Measurements from ENCODE around the gene SLC6A3. TPM values are rescaled to one million over a fixed set of nuclear protein-coding genes. Genes with fewer than 3 reads are reported as not detected.
"Not testable (repeated sequence)": the region's sequence is repeated elsewhere in the genome, so short reads cannot be mapped to it uniquely, and the experiment has no call there.

SLC6A3 gene
- polyA plus RNA-seq, 10 donors = 0.05 TPM; not detected in 8

GRCh38 chr5:1465117-1465516, 19.9 kb upstream of the SLC6A3 start:
- DNase-seq = no peak

DNA sequence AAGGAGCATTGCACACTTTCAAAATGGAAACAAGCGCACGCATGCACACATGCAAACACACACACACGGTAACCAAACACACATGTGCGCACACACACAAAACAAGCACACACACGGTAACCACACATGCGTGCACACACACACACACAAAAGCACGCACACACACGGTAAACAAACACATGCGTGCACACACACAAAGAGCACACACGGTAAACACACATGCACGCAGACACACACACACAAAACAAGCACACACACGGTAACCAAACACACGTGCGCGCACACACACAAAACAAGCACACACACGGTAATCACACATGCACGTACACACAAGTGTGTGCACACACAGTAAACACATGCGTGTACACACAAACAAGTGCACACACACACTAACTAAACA, 19.3 kb upstream of the SLC6A3 start:
- no peak for DNase-seq

- no peak for DNase-seq
Measured at GRCh38 chr5:1464096-1464446, 18.8 kb upstream of the SLC6A3 start.

DNA sequence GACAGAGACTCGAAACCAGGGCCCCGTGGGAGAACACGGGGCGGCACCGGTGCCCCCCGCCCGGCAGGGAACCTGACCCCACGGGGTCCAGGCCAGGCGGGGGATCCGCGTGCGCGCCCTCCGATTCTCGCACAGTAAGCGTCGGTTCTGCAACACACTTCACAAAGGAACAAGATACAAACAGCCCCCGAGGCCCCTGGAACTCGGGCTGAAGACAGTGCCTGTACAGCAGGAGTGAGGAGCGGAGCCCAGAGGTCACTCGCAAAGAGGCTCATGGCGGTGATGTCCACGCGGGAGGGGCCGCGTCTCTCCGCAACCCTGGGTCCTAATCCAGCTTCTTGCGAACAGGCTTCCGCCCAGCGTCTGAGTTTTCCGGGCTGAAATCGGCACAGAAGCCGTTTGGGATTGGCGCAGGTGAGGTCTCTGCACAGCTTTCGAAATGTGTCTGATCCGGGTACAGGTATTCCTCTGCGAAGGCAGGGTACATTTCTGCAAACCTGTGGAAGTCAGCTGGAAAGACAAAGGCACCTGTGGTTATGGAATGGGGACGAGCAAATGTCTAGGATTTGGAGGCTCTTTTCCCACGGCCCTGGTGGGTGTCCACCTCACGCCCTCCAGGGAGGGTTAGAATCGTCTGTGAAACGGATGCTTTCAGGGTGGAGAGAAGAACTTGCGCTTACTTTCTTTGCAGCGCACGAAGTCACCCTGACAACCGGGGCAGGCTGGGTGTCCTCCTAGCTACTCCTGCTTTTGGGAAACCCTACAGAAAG, 18.3 kb upstream of the SLC6A3 start:
- DNase-seq = no peak

DNA sequence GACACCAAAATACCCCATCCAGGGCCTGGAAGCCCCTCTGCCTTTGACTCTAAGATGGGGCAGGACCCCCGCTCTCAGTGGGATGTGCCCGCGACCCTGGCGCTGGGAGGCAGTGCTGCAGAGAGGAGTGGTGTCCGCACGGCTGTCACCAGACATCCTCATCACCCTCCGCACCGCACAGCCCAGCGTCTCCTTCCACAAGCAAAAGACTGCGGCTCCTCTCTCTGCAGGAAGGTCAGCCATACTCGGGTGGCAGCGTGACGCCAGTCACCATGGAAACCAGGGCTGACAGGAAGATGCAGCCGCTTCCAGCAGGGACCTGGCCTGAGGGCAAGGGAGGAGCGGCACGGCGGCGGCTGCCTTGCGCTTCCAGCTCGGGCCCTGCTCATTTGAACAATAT, 17.1 kb upstream of the SLC6A3 start:
- DNase-seq = no peak

GRCh38 chr5:1461396-1461795, 16.2 kb upstream of the SLC6A3 start:
- DNase-seq = no peak

DNA sequence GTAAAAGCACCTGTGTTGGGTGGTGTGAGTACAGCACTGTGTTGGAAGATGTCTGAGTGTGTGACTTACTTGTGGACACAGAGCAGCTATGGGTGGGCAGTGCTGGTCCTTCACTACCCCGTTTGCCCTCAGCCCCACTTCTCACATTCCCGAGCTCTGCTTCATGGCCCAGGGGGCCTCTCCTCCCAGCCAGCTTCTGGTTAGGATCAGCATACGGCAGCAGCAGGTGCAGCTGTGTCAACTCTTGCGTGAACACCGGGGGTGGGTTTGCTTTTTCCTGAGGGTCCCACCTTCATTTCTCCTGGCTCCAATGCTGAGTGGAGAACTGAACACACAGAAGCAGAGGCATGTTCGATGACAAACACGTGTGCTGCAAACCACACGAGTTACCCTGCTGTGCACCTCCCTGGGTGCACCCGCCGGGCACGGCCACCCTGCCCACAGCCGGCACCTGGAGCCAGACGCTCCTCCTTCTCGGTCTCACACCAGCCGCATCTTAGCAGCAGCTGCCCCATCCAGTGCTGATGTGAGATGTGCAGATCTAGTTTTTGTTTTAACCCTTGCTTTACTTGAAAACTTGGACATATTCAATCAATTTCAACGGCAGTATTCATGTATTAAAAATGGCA, 14.9 kb upstream of the SLC6A3 start:
- DNase-seq = no peak

DNA sequence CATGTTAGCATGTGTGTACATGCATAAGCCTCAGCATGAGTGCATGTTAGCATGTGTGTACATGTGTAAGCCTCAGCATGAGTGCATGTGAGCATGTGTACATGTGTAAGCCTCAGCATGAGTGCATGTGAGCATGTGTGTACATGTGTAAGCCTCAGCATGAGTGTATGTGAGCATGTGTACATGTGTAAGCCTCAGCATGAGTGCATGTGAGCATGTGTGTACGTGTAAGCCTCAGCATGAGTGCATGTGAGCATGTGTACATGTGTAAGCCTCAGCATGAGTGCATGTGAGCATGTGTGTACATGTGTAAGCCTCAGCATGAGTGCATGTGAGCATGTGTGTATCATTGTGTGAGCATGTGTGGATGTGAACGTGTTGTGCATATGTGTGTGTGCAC, 14.2 kb upstream of the SLC6A3 start:
- DNase-seq = not testable (repeated sequence)

DNA sequence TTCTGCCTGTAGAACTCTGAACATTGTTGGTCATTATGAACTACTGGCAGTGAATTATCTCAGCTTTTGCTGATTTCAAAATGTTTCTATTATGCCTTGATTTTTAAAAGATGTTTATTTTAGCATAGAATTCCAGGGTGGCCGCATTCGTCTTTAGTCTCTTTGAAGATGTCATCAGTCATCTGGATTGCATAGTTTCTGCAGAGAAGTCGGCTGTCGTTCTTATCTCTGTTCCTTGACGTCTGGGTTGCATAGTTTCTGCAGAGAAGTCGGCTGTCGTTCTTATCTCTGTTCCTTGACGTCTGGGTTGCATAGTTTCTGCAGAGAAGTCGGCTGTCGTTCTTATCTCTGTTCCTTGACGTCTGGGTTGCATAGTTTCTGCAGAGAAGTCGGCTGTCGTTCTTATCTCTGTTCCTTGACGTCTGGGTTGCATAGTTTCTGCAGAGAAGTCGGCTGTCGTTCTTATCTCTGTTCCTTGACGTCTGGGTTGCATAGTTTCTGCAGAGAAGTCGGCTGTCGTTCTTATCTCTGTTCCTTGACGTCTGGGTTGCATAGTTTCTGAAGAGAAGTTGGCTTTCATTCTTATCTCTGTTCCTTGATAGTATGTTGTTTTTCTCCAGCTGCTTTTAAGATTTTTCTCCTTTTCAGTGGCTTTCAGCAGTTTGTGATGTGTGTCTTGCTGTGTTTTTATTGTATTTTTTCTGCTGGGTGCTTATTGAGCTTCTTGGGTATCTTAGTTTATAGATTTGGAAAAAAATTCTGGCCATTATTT, 11.1 kb upstream of the SLC6A3 start:
- not testable (repeated sequence) for DNase-seq

DNA sequence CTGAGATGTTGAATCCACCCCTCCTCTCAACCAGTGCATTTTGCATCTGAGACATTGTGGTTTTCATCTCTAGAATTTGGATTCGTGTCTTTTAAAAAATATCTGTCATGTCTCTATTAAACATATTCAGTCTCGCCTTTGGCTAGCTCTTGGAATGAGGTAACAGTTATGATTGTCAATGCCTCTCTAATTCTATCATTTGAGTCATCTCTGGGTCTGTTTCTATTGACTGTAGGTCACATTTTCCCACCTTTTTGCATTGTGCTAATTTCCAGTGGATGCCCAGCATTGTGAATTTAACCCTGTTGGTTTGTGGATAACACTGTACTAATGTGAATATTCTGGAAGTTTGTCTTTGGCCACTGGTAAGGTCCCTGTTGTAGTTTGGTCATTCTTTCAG, 8.4 kb upstream of the SLC6A3 start:
- DNase-seq = no peak

DNA sequence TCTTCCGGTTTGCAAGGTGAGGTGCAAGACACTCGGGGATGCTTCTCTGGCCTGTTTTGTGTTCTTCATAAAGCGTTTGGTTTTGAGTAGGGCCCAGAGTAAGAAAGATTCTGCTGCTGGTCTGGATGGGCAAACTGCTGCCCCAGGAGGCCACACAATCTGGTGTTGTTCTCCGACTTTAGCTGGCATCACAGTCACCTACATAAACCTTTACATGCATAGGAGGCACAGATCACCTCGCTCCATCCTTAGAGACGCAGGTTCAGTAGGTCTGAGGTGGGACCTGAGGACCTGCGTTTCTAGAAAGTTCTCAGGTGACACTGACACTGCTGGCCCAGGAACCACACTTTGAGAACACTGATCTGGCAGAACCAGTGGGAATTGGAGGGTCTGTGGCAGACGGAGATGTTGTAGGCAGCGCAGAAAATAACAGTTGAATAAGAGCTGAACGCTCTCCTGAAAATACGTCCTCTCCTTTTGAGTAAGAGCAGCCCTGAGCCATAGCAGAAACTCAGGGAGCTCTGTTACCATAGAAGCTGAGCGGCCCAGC, 3.9 kb upstream of the SLC6A3 start:
- no peak for DNase-seq

DNA sequence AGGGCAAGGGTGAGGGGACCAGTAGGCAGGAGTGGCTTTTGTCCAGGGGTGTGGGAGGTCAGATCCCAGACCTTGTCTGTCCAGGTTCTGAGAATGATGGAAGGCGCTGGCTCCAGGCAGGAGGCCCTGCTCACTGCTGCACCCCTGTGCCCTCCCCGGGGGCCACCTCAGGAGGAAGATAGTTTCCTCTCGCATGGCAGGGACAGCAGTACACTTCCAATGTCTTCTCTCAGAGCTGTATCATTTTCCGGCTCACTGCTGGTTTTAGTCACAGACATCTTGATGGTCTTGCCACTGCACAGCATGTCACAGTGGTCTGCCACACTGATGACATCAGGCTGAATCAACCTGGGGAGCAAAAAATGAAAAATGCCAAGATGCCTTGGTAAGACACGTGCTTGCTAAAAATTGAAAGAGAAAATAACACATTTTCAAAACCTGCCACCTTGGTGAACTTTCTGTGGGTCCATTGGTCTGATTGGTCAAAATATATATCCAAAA, 3.3 kb upstream of the SLC6A3 start:
- no peak for DNase-seq

- DNase-seq = no peak
Measured at GRCh38 chr5:1447671-1448361, 2.6 kb upstream of the SLC6A3 start.

DNA sequence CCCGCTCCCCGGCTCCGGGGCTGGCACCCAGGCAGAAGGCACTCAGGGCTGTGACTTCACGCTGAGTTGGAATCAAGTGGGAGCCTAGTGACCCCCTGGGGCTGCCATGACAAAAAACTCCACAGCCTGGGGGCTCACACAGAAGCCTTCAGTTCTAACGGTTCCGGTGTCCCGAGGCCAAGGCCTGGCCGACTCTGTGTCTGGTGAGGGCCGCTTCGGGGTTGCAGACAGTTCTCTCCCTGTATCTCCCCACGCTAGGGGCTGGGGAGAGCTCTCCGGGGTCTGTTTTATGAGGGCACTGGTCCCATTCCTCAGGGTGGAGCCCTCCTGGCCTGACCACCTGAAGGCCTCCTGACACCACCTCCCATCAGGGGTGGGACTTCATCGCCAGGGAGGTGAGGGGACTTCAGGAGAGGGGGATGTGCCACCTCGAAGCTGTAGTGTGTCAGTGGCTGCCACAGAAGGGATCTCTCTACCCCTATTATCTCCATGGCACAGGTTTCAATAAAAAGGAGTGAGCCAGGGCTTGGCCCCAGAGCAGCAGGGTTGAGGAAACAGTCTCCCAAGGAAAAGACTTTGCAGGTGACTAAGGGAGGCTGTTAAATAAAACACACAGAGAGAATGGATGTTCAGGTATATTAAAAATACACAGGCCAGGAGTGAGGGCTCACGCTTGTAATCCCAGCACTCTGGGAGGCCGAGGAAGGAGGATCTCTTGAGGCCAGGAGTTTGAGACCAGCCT, 1.5 kb upstream of the SLC6A3 start:
- DNase-seq = no peak

GRCh38 chr5:1445689-1446601, 705 bp upstream of the SLC6A3 start:
- no peak for DNase-seq

- DNase-seq = no peak
Measured at GRCh38 chr5:1444361-1445189, 665 bp downstream of the SLC6A3 start.

- no peak for DNase-seq
Measured at GRCh38 chr5:1443991-1444360, 1.3 kb downstream of the SLC6A3 start.

DNA sequence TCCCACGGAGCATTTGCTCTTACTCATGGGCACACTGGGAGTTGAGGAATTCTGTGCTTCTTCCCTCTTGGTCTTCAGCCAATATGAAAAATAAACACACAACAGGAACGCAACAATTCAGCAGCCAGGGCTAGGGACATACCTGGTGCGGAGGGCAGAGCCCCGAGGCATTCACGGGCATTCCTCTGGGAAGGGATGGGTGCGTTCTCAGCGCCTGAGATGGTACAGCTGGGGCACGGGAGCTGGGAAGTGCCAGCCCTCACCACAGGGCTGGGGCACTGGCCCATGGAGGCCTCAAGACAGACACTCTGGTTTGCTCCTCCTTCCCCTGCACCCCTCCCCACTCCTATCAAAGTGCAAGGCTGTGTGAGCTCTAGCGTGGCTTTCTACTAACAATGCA, 2.1 kb downstream of the SLC6A3 start:
- no peak for DNase-seq
